Measurements from ENCODE around the gene RAPGEF1.

Gene RAPGEF1

GRCh38 chr9:131704141-131704983, 35.5 kb downstream of the RAPGEF1 start:
- no peak for DNase-seq

GRCh38 chr9:131703697-131704096, 36.2 kb downstream of the RAPGEF1 start:
- DNase-seq: no peak

- no peak for DNase-seq
Measured at GRCh38 chr9:131702911-131703310, 37.0 kb downstream of the RAPGEF1 start.

- DNase-seq: no peak
Measured at GRCh38 chr9:131701789-131702337, 38.0 kb downstream of the RAPGEF1 start.

GRCh38 chr9:131701436-131701781, 38.5 kb downstream of the RAPGEF1 start:
- no peak for DNase-seq

- peak; percentile 56 for DNase-seq
Measured at GRCh38 chr9:131700765-131701435, 39.0 kb downstream of the RAPGEF1 start.

GRCh38 chr9:131700076-131700475, 39.8 kb downstream of the RAPGEF1 start:
- DNase-seq: no peak

- DNase-seq: no peak
Measured at GRCh38 chr9:131698618-131698985, 41.3 kb downstream of the RAPGEF1 start.

- no peak for DNase-seq
Measured at GRCh38 chr9:131697908-131698617, 41.8 kb downstream of the RAPGEF1 start.

GRCh38 chr9:131697097-131697496, 42.8 kb downstream of the RAPGEF1 start:
- DNase-seq: no peak

GRCh38 chr9:131695836-131696460, 43.9 kb downstream of the RAPGEF1 start:
- DNase-seq: no peak

- no peak for DNase-seq
Measured at GRCh38 chr9:131695366-131695765, 44.5 kb downstream of the RAPGEF1 start.

- no peak for DNase-seq
Measured at GRCh38 chr9:131693651-131694597, 46.0 kb downstream of the RAPGEF1 start.

- no peak for DNase-seq
Measured at GRCh38 chr9:131692612-131693562, 47.0 kb downstream of the RAPGEF1 start.

GRCh38 chr9:131691969-131692611, 47.8 kb downstream of the RAPGEF1 start:
- no peak for DNase-seq

GRCh38 chr9:131690941-131691573, 48.8 kb downstream of the RAPGEF1 start:
- no peak for DNase-seq

- DNase-seq: no peak
Measured at GRCh38 chr9:131690462-131690861, 49.4 kb downstream of the RAPGEF1 start.

GRCh38 chr9:131688377-131688776, 51.5 kb downstream of the RAPGEF1 start:
- DNase-seq: no peak

All from MV-4-11 (cell line).